Testis (tissue), 3 donors: ENCODE measurements around the gene ADAMTSL1. TPM values are rescaled to one million over a fixed set of nuclear protein-coding genes. Genes with fewer than 3 reads are reported as not detected.

ENCODE experiments used
- DNase-seq: peaks from one replicate; pipeline ENCODE4 v3.0.0-alpha.2; 2019
- H3K27ac ChIP-seq, 2 donors: fragments of 200-600 bp; sonication (generic); one replicate each; pipeline ENCODE4 v1.5.1; 2019
- H3K27me3 ChIP-seq: fragments of 200-600 bp; sonication (generic); one replicate; pipeline ENCODE4 v1.5.1; 2019
- H3K36me3 ChIP-seq: fragments of 200-600 bp; sonication (generic); one replicate; pipeline ENCODE4 v1.5.1; 2017; ENCODE audit warnings: low read depth; ENCODE audit errors: missing control alignments
- H3K4me1 ChIP-seq: fragments of 200-600 bp; sonication (generic); one replicate; pipeline ENCODE4 v1.5.1; 2019
- H3K4me3 ChIP-seq, 2 donors: fragments of 200-600 bp; sonication (generic); one replicate each; pipeline ENCODE4 v1.5.1; 2017 to 2019
- H3K9me3 ChIP-seq: fragments of 200-600 bp; sonication (generic); one replicate; pipeline ENCODE4 v1.5.1; 2017
- CTCF ChIP-seq, 3 experiments: fragments of 450-650 bp in 2 of 3; fragments of 200-600 bp in 1 of 3; sonication (generic) in 1 of 3; IDR thresholded peaks; one replicate each; pipeline ENCODE4 v1.5.1; 2016 to 2019; ENCODE audit warnings: antibody characterized with exemption in 3 of 3, mild to moderate bottlenecking in 2 of 3, moderate library complexity in 1 of 3
- POLR2A ChIP-seq: fragments of 450-650 bp; IDR thresholded peaks from one replicate; pipeline ENCODE4 v1.6.1; 2017; ENCODE audit warnings: antibody characterized with exemption, mild to moderate bottlenecking, moderate library complexity
- WGBS, 2 donors: methylation state at CpG; one replicate each; pipeline ENCODE4 v1.1.5; 2018; 5-methylcytosine and 5-hydroxymethylcytosine counted together
- intact Hi-C: fragments of 100-400 bp; cut with DNase I; formaldehyde crosslinking; loops from one replicate; pipeline ENCODE4 v1.15.1; 2023; ENCODE audit warnings: low total_unique reads
- polyA plus RNA-seq: library from polyadenylated mRNA; stranded (reverse); fragments of 350-450 nt; fragmentation: Illumina TruSeq; extraction: RNeasy Lipid Tissue Mini Kit (QIAGEN cat#74804); gene quantifications from one replicate; pipeline ENCODE4 v1.2.3, GENCODE V29; 2014; ENCODE audit warnings: low read depth, low replicate concordance; ENCODE audit not compliant: insufficient read depth
- total RNA-seq, 2 donors: library from RNA; depleted of rRNA; stranded (reverse); fragments of >200 nt; gene quantifications; one replicate each; pipeline ENCODE4 v1.2.3, GENCODE V29; 2016

Gene ADAMTSL1
- total and polyA plus RNA-seq, 3 donors from 2014 or later, result 4.7 to 12.3 (median 6.7) TPM

- no peak overlapping the region for H3K4me3 ChIP-seq
- H3K36me3 ChIP-seq, result no peaks in the 10 kb centered on the region
- intact Hi-C loops, result no loop called here
- H3K27ac ChIP-seq, result no peak overlapping the region
- TF ChIP-seq POLR2A (no peak), CTCF (IDR thresholded peaks at IDR 0.05) (no peak)
- H3K9me3 ChIP-seq, result no peaks in the 10 kb centered on the region
- H3K4me1 ChIP-seq, result peaks cover 7% of the 10 kb centered on the region
- H3K27me3 ChIP-seq, result no peaks in the 10 kb centered on the region
- DNase-seq, result no peak
- WGBS, 2 donors, result 80 to 83% methylated on average over 5 of the region's 5 CpGs
These were observed 377.3 kb downstream of the ADAMTSL1 start for GRCh38 chr9:18851069-18851795.

GRCh38 chr9:18855656-18856055 lies 381.7 kb downstream of the ADAMTSL1 start:
- H3K36me3 ChIP-seq, result no peaks in the 10 kb centered on the region
- peak; percentile 24 for DNase-seq
- no peaks in the 10 kb centered on the region for H3K27me3 ChIP-seq
- peaks cover 7% of the 10 kb centered on the region for H3K4me1 ChIP-seq
- H3K9me3 ChIP-seq, result no peaks in the 10 kb centered on the region
- WGBS, 2 donors, result 22 to 59% methylated on average over 2 of the region's 2 CpGs
- TF ChIP-seq POLR2A (no peak), CTCF (IDR thresholded peaks at IDR 0.05) (no peak)
- no peak overlapping the region for H3K4me3 ChIP-seq
- intact Hi-C loops, result no loop called here
- H3K27ac ChIP-seq, result no peak overlapping the region

GRCh38 chr9:18857334-18857733 lies 383.4 kb downstream of the ADAMTSL1 start:
- Histone ChIP-seq H3K9me3 (no peaks in the 10 kb centered on the region), H3K36me3 (no peaks in the 10 kb centered on the region), H3K4me1 (peaks cover 7% of the 10 kb centered on the region), H3K4me3 (no peak overlapping the region), H3K27ac (no peak overlapping the region), H3K27me3 (no peaks in the 10 kb centered on the region)
- TF ChIP-seq CTCF (IDR thresholded peaks at IDR 0.05) (no peak), POLR2A (no peak)
- WGBS, 2 donors, result 70 to 86% methylated on average over 4 of the region's 4 CpGs
- no peak for DNase-seq
- intact Hi-C loops, result no loop called here

GRCh38 chr9:18857769-18858168 lies 383.8 kb downstream of the ADAMTSL1 start:
- H3K27me3 ChIP-seq, result no peaks in the 10 kb centered on the region
- WGBS, 2 donors, result 33 to 43% methylated on average over 1 of the region's 1 CpG
- no peak overlapping the region for H3K4me3 ChIP-seq
- DNase-seq, result no peak
- no peak for TF ChIP-seq CTCF (IDR thresholded peaks at IDR 0.05)
- no peak for TF ChIP-seq POLR2A
- no peaks in the 10 kb centered on the region for H3K9me3 ChIP-seq
- intact Hi-C loops, result no loop called here
- H3K4me1 ChIP-seq, result peaks cover 7% of the 10 kb centered on the region
- no peak overlapping the region for H3K27ac ChIP-seq
- H3K36me3 ChIP-seq, result no peaks in the 10 kb centered on the region
